HepG2 (cell line): ENCODE measurements around the gene PHKG2. TPM values are rescaled to one million over a fixed set of nuclear protein-coding genes. Genes with fewer than 3 reads are reported as not detected.

Experiments used
- ATF7-NPFF ChIP-seq: sonication (generic); formaldehyde crosslinking; IDR thresholded peaks from 2 replicates; pipeline ENCODE4 v1.8.1; 2023; ENCODE audit warnings: mild to moderate bottlenecking, low read depth, missing genetic modification reagents, moderate library complexity
- ATRX ChIP-seq: sonication (generic); formaldehyde crosslinking; IDR thresholded peaks from 2 replicates; pipeline ENCODE4 v1.4.0; 2020; ENCODE audit warnings: missing genetic modification reagents, borderline replicate concordance
- FIP1L1 ChIP-seq: fragments of 200-400 bp; formaldehyde crosslinking; IDR thresholded peaks from 2 replicates; pipeline ENCODE4 v1.6.1; 2018; ENCODE audit warnings: low read depth, mild to moderate bottlenecking, low read length, moderate library complexity, borderline replicate concordance; ENCODE audit not compliant: insufficient read depth
- FOXJ3 ChIP-seq: sonication (generic); formaldehyde crosslinking; IDR thresholded peaks from 2 replicates; pipeline ENCODE4 v1.4.0; 2020; ENCODE audit warnings: missing genetic modification reagents, mild to moderate bottlenecking, borderline replicate concordance
- HBP1 ChIP-seq: IDR thresholded peaks from 2 replicates; pipeline ENCODE4 v1.6.1; 2016; ENCODE audit warnings: low read depth, control low read depth
- HNRNPUL1 ChIP-seq: fragments of 200-400 bp; formaldehyde crosslinking; IDR thresholded peaks from 2 replicates; pipeline ENCODE4 v1.6.1; 2017; ENCODE audit warnings: low read depth, mild to moderate bottlenecking, low read length, moderate library complexity
- JUNB ChIP-seq: sonication (generic); formaldehyde crosslinking; IDR thresholded peaks from 2 replicates; pipeline ENCODE4 v1.8.0; 2022; ENCODE audit warnings: missing genetic modification reagents, mild to moderate bottlenecking, borderline replicate concordance
- KIAA2018 ChIP-seq: sonication (generic); formaldehyde crosslinking; IDR thresholded peaks from 2 replicates; pipeline ENCODE4 v1.5.0; 2020; ENCODE audit warnings: mild to moderate bottlenecking, missing genetic modification reagents, borderline replicate concordance
- MED13 ChIP-seq: sonication (generic); formaldehyde crosslinking; IDR thresholded peaks from 2 replicates; pipeline ENCODE4 v1.5.0; 2020; ENCODE audit warnings: missing genetic modification reagents
- MNT ChIP-seq: fragments of 450-650 bp; IDR thresholded peaks from 2 replicates; pipeline ENCODE4 v1.6.1; 2016
- NFIC ChIP-seq: IDR thresholded peaks from 2 replicates; pipeline ENCODE4 v1.6.1; 2012; ENCODE audit warnings: mild to moderate bottlenecking, low read length, inconsistent platforms
- NPAS2 ChIP-seq: sonication (generic); formaldehyde crosslinking; IDR thresholded peaks from 2 replicates; pipeline ENCODE4 v1.8.0; 2022; ENCODE audit warnings: mild to moderate bottlenecking, missing genetic modification reagents, borderline replicate concordance
- NR2C2 ChIP-seq: sonication (generic); formaldehyde crosslinking; IDR thresholded peaks from 2 replicates; pipeline ENCODE4 v1.4.0; 2020; ENCODE audit warnings: missing genetic modification reagents, mild to moderate bottlenecking, moderate library complexity, borderline replicate concordance
- PHF21A ChIP-seq: sonication (generic); formaldehyde crosslinking; IDR thresholded peaks from 2 replicates; pipeline ENCODE4 v1.5.0; 2020; ENCODE audit warnings: mild to moderate bottlenecking, missing genetic modification reagents
- SATB2 ChIP-seq: sonication (generic); formaldehyde crosslinking; IDR thresholded peaks from 2 replicates; pipeline ENCODE4 v1.5.0; 2020; ENCODE audit warnings: missing genetic modification reagents
- SKI ChIP-seq: fragments of 450-650 bp; IDR thresholded peaks from one replicate; pipeline ENCODE4 v1.6.1; 2018; ENCODE audit warnings: mild to moderate bottlenecking; ENCODE audit not compliant: partially characterized antibody
- TEAD3 ChIP-seq: optimal IDR thresholded peaks from 2 replicates; pipeline ENCODE3; 2016; ENCODE audit warnings: borderline replicate concordance
- ZNF230 ChIP-seq: sonication (generic); formaldehyde crosslinking; IDR thresholded peaks from 2 replicates; pipeline ENCODE4 v1.4.0; 2020; ENCODE audit warnings: mild to moderate bottlenecking, missing genetic modification reagents
- ZNF746 ChIP-seq: sonication (generic); formaldehyde crosslinking; IDR thresholded peaks from 2 replicates; pipeline ENCODE4 v1.8.0; 2022; ENCODE audit warnings: mild to moderate bottlenecking, missing genetic modification reagents
- polyA plus RNA-seq, 8 experiments: library from polyadenylated mRNA; depleted of rRNA in 3 of 8; stranded (reverse) in 7 of 8; unstranded in 1 of 8; fragments of >200 nt; fragmentation: Illumina TruSeq in 4 of 8; extraction: Trizol in 4 of 8; gene quantifications; 2 replicates each; pipeline versions ENCODE4 v1.2.1 to v1.2.3, GENCODE V29; 2011 to 2016; ENCODE audit warnings: low read depth in 4 of 8, missing spikeins in 1 of 8, mixed read lengths in 1 of 8; ENCODE audit not compliant: insufficient read depth in 1 of 8
- total RNA-seq, 5 experiments: library from RNA; depleted of rRNA; stranded (reverse); fragments of >200 nt; fragmentation: Illumina TruSeq; extraction: Trizol; gene quantifications; 2 replicates each; pipeline ENCODE4 v1.2.3, GENCODE V29; 2016; ENCODE audit warnings: low read depth in 1 of 5

Gene PHKG2
- total and polyA plus RNA-seq, 2 of the 13 experiments (the other 11 are each of a cell fraction or from before 2014, with no cell fraction given), result 37.4 to 42.1 TPM

- TF ChIP-seq MNT (no peak), KIAA2018 (CRISPR knock-in tag) (0 out of 2 replicates have a peak, but pooled peaks have one; percentile 35), FIP1L1 (peak; percentile 56; the same call in 1 of the 2 replicates), SATB2 (CRISPR knock-in tag) (peak; percentile 71; the same call in 1 of the 2 replicates), ZNF230 (CRISPR knock-in tag) (no peak; the same call in 1 of the 2 replicates), ZNF746 (CRISPR knock-in tag) (peak; percentile 75; the same call in 1 of the 2 replicates), NR2C2 (CRISPR knock-in tag) (peak; percentile 96), TEAD3 (CRISPR knock-in tag) (peak; percentile 58), ATF7-NPFF (CRISPR knock-in tag) (peak; percentile 65), FOXJ3 (peak; percentile 46), NFIC (peak; percentile 35; the same call in 1 of the 2 replicates), ATRX (CRISPR knock-in tag) (no peak), JUNB (CRISPR knock-in tag) (peak; percentile 50; the same call in 1 of the 2 replicates), SKI (peak; percentile 17), HNRNPUL1 (no peak), NPAS2 (CRISPR knock-in tag) (no peak), MED13 (CRISPR knock-in tag) (peak; percentile 79), PHF21A (CRISPR knock-in tag) (peak; percentile 86), HBP1 (CRISPR knock-in tag) (peak; percentile 83; the same call in 1 of the 2 replicates)
Measured at GRCh38 chr16:30786936-30787612, 38.8 kb downstream of the PHKG2 start, which contains the start of gene ZNF629 (continued).
